Stimulated activated effector memory CD8-positive, alpha-beta T cell treated with anti-CD3 and anti-CD28 coated beads, Interleukin-12 subunit alpha, Interleukin-12 subunit beta, amount 100 ng/mL, for 72 hours (primary cell): ENCODE measurements around the gene PLXNA3.
A peak's percentile ranks its signal among the peaks of the same experiment; 100 is the strongest.

ENCODE experiments used
- ATAC-seq: fragments of 150-1000 bp; cut with Tn5 transposase; 2 replicates; pipeline ENCODE4 v1.10.0; 2021
- DNase-seq, 2 donors: peaks; one replicate each; pipeline ENCODE4 v3.0.0; 2021 to 2022; ENCODE audit warnings: low spot score in 2 of 2
- H3K27ac Mint-ChIP-seq: one replicate; pipeline ENCODE4 v1.8.0; 2022; ENCODE audit warnings: mild to moderate bottlenecking, mixed read lengths
- H3K36me3 Mint-ChIP-seq: one replicate; pipeline ENCODE4 v1.8.0; 2022; ENCODE audit warnings: mild to moderate bottlenecking, mixed read lengths
- H3K4me1 Mint-ChIP-seq: one replicate; pipeline ENCODE4 v1.8.0; 2022; ENCODE audit warnings: mixed read lengths
- H3K4me3 Mint-ChIP-seq: one replicate; pipeline ENCODE4 v1.8.0; 2022; ENCODE audit warnings: mild to moderate bottlenecking, mixed read lengths
- H3K9me3 Mint-ChIP-seq: one replicate; pipeline ENCODE4 v1.8.0; 2022; ENCODE audit warnings: mixed read lengths

The PLXNA3 gene

GRCh38 chrX:154430479-154430878, 27.6 kb upstream of the PLXNA3 start:
- DNase-seq (no peak), ATAC-seq (no peak)
- Mint-ChIP-seq H3K4me3 (peak overlapping the region; percentile 77), H3K27ac (peak overlapping the region; percentile 93), H3K9me3 (no peaks in the 10 kb centered on the region), H3K36me3 (peaks cover 26% of the 10 kb centered on the region), H3K4me1 (peaks cover 29% of the 10 kb centered on the region)

DNA sequence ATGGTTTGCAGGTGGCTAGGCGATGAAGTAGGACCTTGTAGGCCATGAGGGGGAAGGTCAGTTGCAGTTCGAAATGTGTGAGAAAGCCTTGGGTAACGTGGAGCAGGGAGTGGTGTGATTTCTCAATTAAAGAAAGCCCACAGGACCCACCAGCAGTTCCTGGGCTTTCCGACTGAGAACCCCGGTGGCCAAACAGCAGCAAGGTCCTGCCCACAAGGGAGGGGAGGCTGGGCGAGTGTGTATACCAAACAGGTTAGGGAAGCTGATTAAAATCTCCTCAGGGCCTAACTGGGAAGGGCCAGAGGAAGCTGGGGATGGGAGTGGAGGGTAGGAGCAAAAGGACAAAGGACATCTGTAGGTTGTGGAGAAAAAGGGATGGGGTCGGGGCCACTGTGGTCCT, 27.2 kb upstream of the PLXNA3 start:
- peak overlapping the region; percentile 93 for H3K27ac Mint-ChIP-seq
- no peak overlapping the region for H3K4me3 Mint-ChIP-seq
- DNase-seq = no peak
- H3K4me1 Mint-ChIP-seq = peaks cover 30% of the 10 kb centered on the region
- no peaks in the 10 kb centered on the region for H3K9me3 Mint-ChIP-seq
- H3K36me3 Mint-ChIP-seq = peaks cover 30% of the 10 kb centered on the region
- ATAC-seq = no peak

- no peak overlapping the region for H3K27ac Mint-ChIP-seq
These were observed 26.7 kb upstream of the PLXNA3 start for GRCh38 chrX:154431341-154431740.

GRCh38 chrX:154432210-154432609, 25.9 kb upstream of the PLXNA3 start:
- no peak for DNase-seq
- Mint-ChIP-seq H3K27ac (no peak overlapping the region), H3K4me3 (no peak overlapping the region), H3K36me3 (peaks cover 39% of the 10 kb centered on the region), H3K9me3 (no peaks in the 10 kb centered on the region), H3K4me1 (peaks cover 36% of the 10 kb centered on the region)
- no peak for ATAC-seq

More at GRCh38 chrX:154431341-154431740, 26.7 kb upstream of the PLXNA3 start:
- H3K36me3 Mint-ChIP-seq = peaks cover 35% of the 10 kb centered on the region
- H3K4me1 Mint-ChIP-seq = peaks cover 34% of the 10 kb centered on the region
- no peak for ATAC-seq
- H3K9me3 Mint-ChIP-seq = no peaks in the 10 kb centered on the region
- no peak overlapping the region for H3K4me3 Mint-ChIP-seq
- no peak for DNase-seq

DNA sequence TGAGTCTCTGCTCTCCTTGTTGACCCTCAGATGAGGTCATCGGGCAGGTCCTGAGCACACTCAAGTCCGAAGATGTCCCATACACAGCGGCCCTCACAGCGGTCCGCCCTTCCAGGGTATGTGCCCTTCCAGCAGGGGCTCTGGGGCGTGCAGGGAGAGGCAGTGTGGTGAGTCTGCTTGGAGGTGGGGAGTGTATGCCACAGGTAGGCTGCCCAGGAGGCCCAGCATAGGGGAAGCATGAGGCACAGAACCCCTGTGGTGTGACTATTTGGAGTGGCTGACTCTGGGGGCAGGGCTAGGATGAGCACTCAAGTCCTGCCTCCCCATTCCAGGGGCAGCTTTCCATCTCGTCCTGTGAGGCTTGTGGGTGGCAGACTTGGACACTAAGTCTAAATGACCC, 24.5 kb upstream of the PLXNA3 start:
- H3K9me3 Mint-ChIP-seq = no peaks in the 10 kb centered on the region
- H3K4me1 Mint-ChIP-seq = peaks cover 36% of the 10 kb centered on the region
- H3K27ac Mint-ChIP-seq = no peak overlapping the region
- no peak overlapping the region for H3K4me3 Mint-ChIP-seq
- ATAC-seq = no peak
- DNase-seq = no peak
- peaks cover 42% of the 10 kb centered on the region for H3K36me3 Mint-ChIP-seq

GRCh38 chrX:154434394-154435168, 23.5 kb upstream of the PLXNA3 start:
- Mint-ChIP-seq H3K4me1 (peaks cover 34% of the 10 kb centered on the region), H3K27ac (no peak overlapping the region), H3K36me3 (peaks cover 43% of the 10 kb centered on the region), H3K9me3 (no peaks in the 10 kb centered on the region), H3K4me3 (no peak overlapping the region)
- ATAC-seq = no peak
- DNase-seq = no peak

GRCh38 chrX:154435171-154435733, 22.8 kb upstream of the PLXNA3 start:
- Mint-ChIP-seq H3K4me3 (no peak overlapping the region), H3K27ac (peak overlapping the region; percentile 93), H3K36me3 (peaks cover 44% of the 10 kb centered on the region), H3K9me3 (no peaks in the 10 kb centered on the region), H3K4me1 (peaks cover 38% of the 10 kb centered on the region)
- ATAC-seq (no peak), DNase-seq (no peak)

DNA sequence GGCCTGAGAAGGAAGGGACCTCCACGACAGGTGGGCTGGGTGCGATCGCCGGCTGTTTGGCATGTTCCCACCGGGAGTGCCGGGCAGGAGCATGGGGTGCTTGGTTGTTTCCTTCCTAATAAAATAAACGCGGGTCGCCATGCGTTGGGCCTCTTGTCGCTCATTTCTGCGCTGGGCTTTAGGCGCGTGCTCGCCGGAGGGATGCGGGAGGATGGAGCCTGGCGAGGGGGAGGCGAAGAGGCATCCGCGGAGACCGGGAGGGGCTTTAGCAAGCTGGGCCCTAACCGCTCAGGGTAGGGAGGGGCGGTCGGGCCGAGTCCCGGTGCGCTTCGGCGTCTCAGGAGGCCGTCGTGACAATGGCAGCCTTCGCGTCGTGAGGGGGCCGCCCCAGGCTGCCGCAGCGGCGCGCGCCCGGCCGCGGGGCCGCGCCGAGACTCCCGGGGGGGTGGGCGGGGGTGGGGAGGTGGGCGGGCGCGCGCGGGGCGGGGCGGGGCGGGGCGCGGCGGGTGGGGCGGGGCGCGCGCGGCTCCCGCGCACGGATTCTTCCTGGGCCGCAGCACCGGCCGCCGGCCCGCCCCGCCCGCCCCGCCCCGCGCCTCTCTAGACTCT, 21.6 kb upstream of the PLXNA3 start:
- peaks cover 35% of the 10 kb centered on the region for H3K4me1 Mint-ChIP-seq
- peaks cover 56% of the 10 kb centered on the region for H3K36me3 Mint-ChIP-seq
- no peaks in the 10 kb centered on the region for H3K9me3 Mint-ChIP-seq
- peak overlapping the region; percentile 82 for H3K4me3 Mint-ChIP-seq
- DNase-seq = peak; percentile 20 to 62
- H3K27ac Mint-ChIP-seq = peak overlapping the region; percentile 93
- ATAC-seq = peak; percentile 78

- peak; percentile 65 for ATAC-seq
- Mint-ChIP-seq H3K27ac (peak within 1 kb of the TSS; percentile 93), H3K4me3 (peak within 1 kb of the TSS; percentile 82), H3K36me3 (peaks cover 63% of the 10 kb centered on the region), H3K4me1 (peaks cover 37% of the 10 kb centered on the region), H3K9me3 (no peaks in the 10 kb centered on the region)
- DNase-seq = peak; percentile 49 to 70
These were observed 20.9 kb upstream of the PLXNA3 start, which contains the start of gene GDI1 for GRCh38 chrX:154436983-154437752. GDI1 (plus strand) TSS chrX:154437154; CDS start chrX:154437255, 101 bp downstream.

- ATAC-seq (no peak), DNase-seq (no peak)
- Mint-ChIP-seq H3K9me3 (no peaks in the 10 kb centered on the region), H3K36me3 (peaks cover 71% of the 10 kb centered on the region), H3K4me3 (peak overlapping the region; percentile 82), H3K4me1 (peaks cover 39% of the 10 kb centered on the region), H3K27ac (peak overlapping the region; percentile 84)
These were observed 19.8 kb upstream of the PLXNA3 start for GRCh38 chrX:154437971-154438893.

GRCh38 chrX:154439841-154440240, 18.2 kb upstream of the PLXNA3 start:
- Mint-ChIP-seq H3K4me1 (peaks cover 44% of the 10 kb centered on the region), H3K36me3 (peaks cover 73% of the 10 kb centered on the region), H3K27ac (no peak overlapping the region), H3K4me3 (no peak overlapping the region), H3K9me3 (no peaks in the 10 kb centered on the region)
- DNase-seq (no peak), ATAC-seq (no peak)

DNA sequence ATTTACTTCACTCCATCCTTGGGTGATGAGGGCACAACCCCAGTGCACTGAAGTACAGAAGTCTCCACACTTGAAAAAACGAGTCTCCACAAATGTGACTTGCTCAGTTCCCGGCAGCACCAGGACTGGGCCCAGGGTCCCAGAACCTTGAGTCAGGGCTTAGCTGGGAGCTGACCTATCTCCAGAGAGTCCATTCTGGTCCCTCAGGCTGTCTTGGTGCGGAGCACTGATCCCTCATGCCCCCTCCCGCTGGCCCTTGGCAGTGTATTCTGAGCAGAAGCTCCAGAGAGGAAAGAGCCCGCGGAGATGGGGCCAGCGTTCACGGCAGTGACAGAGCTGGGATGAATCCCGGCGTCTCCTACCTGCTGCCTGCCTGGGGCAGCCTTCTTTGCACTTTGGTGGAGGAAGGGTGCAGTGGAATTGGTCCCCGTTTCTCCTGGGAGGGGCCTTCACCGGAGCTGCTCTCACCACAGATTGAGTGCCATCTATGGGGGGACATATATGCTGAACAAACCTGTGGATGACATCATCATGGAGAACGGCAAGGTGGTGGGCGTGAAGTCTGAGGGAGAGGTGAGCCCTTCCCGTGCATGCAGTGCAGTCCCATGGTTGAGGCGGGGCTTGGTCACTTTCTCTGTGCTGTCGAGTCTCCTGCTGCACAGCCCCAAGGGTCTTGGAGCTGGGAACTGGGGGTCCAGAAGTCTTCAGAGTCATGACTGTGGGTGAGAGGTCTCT, 17.3 kb upstream of the PLXNA3 start:
- peaks cover 44% of the 10 kb centered on the region for H3K4me1 Mint-ChIP-seq
- H3K27ac Mint-ChIP-seq = no peak overlapping the region
- ATAC-seq (no peak), DNase-seq (no peak)
- H3K9me3 Mint-ChIP-seq = no peaks in the 10 kb centered on the region
- no peak overlapping the region for H3K4me3 Mint-ChIP-seq
- peaks cover 69% of the 10 kb centered on the region for H3K36me3 Mint-ChIP-seq

DNA sequence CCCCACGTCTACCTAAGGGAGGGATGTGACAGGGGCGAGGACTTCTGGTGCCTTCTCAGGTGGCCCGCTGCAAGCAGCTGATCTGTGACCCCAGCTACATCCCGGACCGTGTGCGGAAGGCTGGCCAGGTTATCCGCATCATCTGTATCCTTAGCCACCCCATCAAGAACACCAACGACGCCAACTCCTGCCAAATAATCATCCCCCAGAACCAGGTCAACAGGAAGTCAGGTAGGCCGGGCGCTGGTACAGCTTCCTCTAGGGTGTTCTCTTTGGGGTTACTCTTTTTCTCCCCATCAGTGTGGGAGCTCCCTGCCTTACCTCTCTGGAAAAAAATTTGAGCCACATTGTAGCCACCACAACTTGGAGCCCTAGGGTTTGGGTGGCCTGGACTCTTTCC, 16.5 kb upstream of the PLXNA3 start:
- peaks cover 43% of the 10 kb centered on the region for H3K4me1 Mint-ChIP-seq
- peaks cover 64% of the 10 kb centered on the region for H3K36me3 Mint-ChIP-seq
- DNase-seq = no peak
- no peak overlapping the region for H3K27ac Mint-ChIP-seq
- H3K9me3 Mint-ChIP-seq = no peaks in the 10 kb centered on the region
- ATAC-seq = no peak
- no peak overlapping the region for H3K4me3 Mint-ChIP-seq
